CD1c-positive myeloid dendritic cell (primary cell): ENCODE data around the gene ARFGEF3.

Experiments
- DNase-seq: peaks from one replicate; pipeline ENCODE4 v3.0.0-alpha.2; 2016; ENCODE audit errors: extremely low spot score

ARFGEF3 gene

GRCh38 chr6:138241381-138241780 is 79.6 kb downstream of the ARFGEF3 start:
- DNase-seq, result no peak

- no peak for DNase-seq
These were observed 80.2 kb downstream of the ARFGEF3 start for GRCh38 chr6:138241934-138242333.

- DNase-seq, result no peak
These were observed 81.4 kb downstream of the ARFGEF3 start for GRCh38 chr6:138242987-138243592.

- no peak for DNase-seq
These were observed 84.0 kb downstream of the ARFGEF3 start for GRCh38 chr6:138245751-138246150.

GRCh38 chr6:138246650-138247440 is 85.1 kb downstream of the ARFGEF3 start:
- DNase-seq, result no peak

GRCh38 chr6:138248011-138248410 is 86.3 kb downstream of the ARFGEF3 start:
- DNase-seq, result no peak

GRCh38 chr6:138248878-138249277 is 87.1 kb downstream of the ARFGEF3 start:
- no peak for DNase-seq

GRCh38 chr6:138250053-138250452 is 88.3 kb downstream of the ARFGEF3 start:
- no peak for DNase-seq

- DNase-seq, result no peak
These were observed 88.9 kb downstream of the ARFGEF3 start for GRCh38 chr6:138250513-138251247.

GRCh38 chr6:138253731-138254130 is 92.0 kb downstream of the ARFGEF3 start:
- no peak for DNase-seq

- DNase-seq, result no peak
These were observed 93.7 kb downstream of the ARFGEF3 start for GRCh38 chr6:138255443-138255842.

GRCh38 chr6:138257638-138258040 is 95.9 kb downstream of the ARFGEF3 start:
- DNase-seq, result no peak

GRCh38 chr6:138258197-138258596 is 96.5 kb downstream of the ARFGEF3 start:
- no peak for DNase-seq

GRCh38 chr6:138258991-138259390 is 97.3 kb downstream of the ARFGEF3 start:
- no peak for DNase-seq

- DNase-seq, result no peak
These were observed 99.5 kb downstream of the ARFGEF3 start for GRCh38 chr6:138261116-138261780.

- no peak for DNase-seq
These were observed 102.2 kb downstream of the ARFGEF3 start for GRCh38 chr6:138263963-138264362.

- peak; percentile 3 for DNase-seq
These were observed 102.7 kb downstream of the ARFGEF3 start for GRCh38 chr6:138264372-138264880.

GRCh38 chr6:138266095-138266494 is 104.4 kb downstream of the ARFGEF3 start:
- no peak for DNase-seq

GRCh38 chr6:138267971-138268895 is 106.5 kb downstream of the ARFGEF3 start:
- DNase-seq, result no peak

GRCh38 chr6:138271451-138271850 is 109.7 kb downstream of the ARFGEF3 start:
- no peak for DNase-seq
